IMR-90 (cell line): ENCODE measurements around the gene AGPAT3. TPM values are rescaled to one million over a fixed set of nuclear protein-coding genes. Genes with fewer than 3 reads are reported as not detected.

Experiments used
- ATAC-seq: fragments of 200-7000 bp; cut with Tn5 transposase; 2 replicates; pipeline ENCODE4 v1.9.1; 2020; ENCODE audit warnings: low read depth, mild to moderate bottlenecking, moderate library complexity
- BruUV-seq: library from RNA; stranded (reverse); fragments of 400-500 nt; replicated peaks from 2 replicates; lab custom pipeline; 2021; lab: Mats Ljungman, UMichigan
- CTCF ChIA-PET: fragments of 300-600 bp; formaldehyde crosslinking; extraction: SDS; loops from one replicate; lab custom pipeline; 2021; ENCODE audit warnings: antibody characterized with exemption; lab: Yijun Ruan, JAX
- POLR2A ChIA-PET: fragments of 300-600 bp; sonication (Branson Sonifier 250); formaldehyde crosslinking; loops from one replicate; lab custom pipeline; 2022; ENCODE audit warnings: antibody characterized with exemption; ENCODE audit not compliant: unreplicated experiment; lab: Charles Lee
- DNase-seq: peaks from one replicate; pipeline ENCODE4 v3.0.0; 2013
- H2AFZ ChIP-seq: replicated peaks from 2 replicates; pipeline ENCODE3; 2013; ENCODE audit warnings: low read length, mild to moderate bottlenecking; ENCODE audit not compliant: poor library complexity
- H2AK5ac ChIP-seq: 2 replicates; pipeline ENCODE4 v1.6.1; 2013; ENCODE audit warnings: low read depth, low read length, inconsistent platforms
- H2AK9ac ChIP-seq: replicated peaks from 2 replicates; pipeline ENCODE3; 2013; ENCODE audit warnings: mild to moderate bottlenecking, low read depth, low read length, moderate library complexity; ENCODE audit not compliant: poor library complexity
- H2BK120ac ChIP-seq: 2 replicates; pipeline ENCODE4 v1.6.1; 2013; ENCODE audit warnings: low read depth, low read length, inconsistent platforms
- H2BK15ac ChIP-seq: 3 replicates; pipeline ENCODE4 v1.6.1; 2013; ENCODE audit warnings: low read depth, low read length, inconsistent platforms
- H2BK20ac ChIP-seq: 2 replicates; pipeline ENCODE4 v1.6.1; 2013; ENCODE audit warnings: low read depth, mild to moderate bottlenecking, inconsistent platforms, low read length, moderate library complexity
- H2BK5ac ChIP-seq: 2 replicates; pipeline ENCODE4 v1.6.1; 2013; ENCODE audit warnings: mild to moderate bottlenecking, low read depth, low read length, inconsistent platforms; ENCODE audit not compliant: poor library complexity, severe bottlenecking
- H3K14ac ChIP-seq: replicated peaks from 2 replicates; pipeline ENCODE4 v1.6.1; 2013; ENCODE audit warnings: low read depth, low read length, inconsistent platforms
- H3K18ac ChIP-seq: 2 replicates; pipeline ENCODE4 v1.6.1; 2013; ENCODE audit warnings: low read depth, low read length, control low read depth
- H3K23ac ChIP-seq: 2 replicates; pipeline ENCODE4 v1.6.1; 2013; ENCODE audit warnings: low read depth, low read length, inconsistent platforms
- H3K27ac ChIP-seq: 2 replicates; pipeline ENCODE4 v1.5.1; 2013; ENCODE audit warnings: mild to moderate bottlenecking, control low read depth, low read length; ENCODE audit not compliant: insufficient read depth
- H3K27me3 ChIP-seq: 2 replicates; pipeline ENCODE4 v1.6.1; 2013; ENCODE audit warnings: low read length; ENCODE audit not compliant: control insufficient read depth, insufficient read depth
- H3K36me3 ChIP-seq: 2 replicates; pipeline ENCODE4 v1.6.1; 2013; ENCODE audit warnings: low read length, mixed read lengths; ENCODE audit not compliant: control insufficient read depth, insufficient read depth
- H3K4ac ChIP-seq: 2 replicates; pipeline ENCODE4 v1.6.1; 2013; ENCODE audit warnings: low read depth, low read length, inconsistent platforms
- H3K4me1 ChIP-seq: 2 replicates; pipeline ENCODE4 v1.6.1; 2013; ENCODE audit warnings: low read length, mixed read lengths; ENCODE audit not compliant: control insufficient read depth, insufficient read depth
- H3K4me2 ChIP-seq: 2 replicates; pipeline ENCODE4 v1.6.1; 2013; ENCODE audit warnings: low read depth, mild to moderate bottlenecking, control low read depth, low read length, moderate library complexity
- H3K4me3 ChIP-seq: 2 replicates; pipeline ENCODE4 v1.5.1; 2013; ENCODE audit warnings: low read depth, mild to moderate bottlenecking, control low read depth, low read length, moderate library complexity; ENCODE audit not compliant: insufficient read depth
- H3K56ac ChIP-seq: 2 replicates; pipeline ENCODE4 v1.6.1; 2013; ENCODE audit warnings: low read length, inconsistent platforms; ENCODE audit not compliant: insufficient read depth; ENCODE audit errors: extremely low read depth
- H3K79me1 ChIP-seq, 2 experiments: 2 replicates each; pipeline ENCODE4 v1.6.1; 2013; ENCODE audit warnings: low read length in 2 of 2, inconsistent platforms in 1 of 2, low read depth in 1 of 2
- H3K9ac ChIP-seq: 2 replicates; pipeline ENCODE4 v1.6.1; 2013; ENCODE audit warnings: low read depth, low read length, control low read depth
- H3K9me1 ChIP-seq: 2 replicates; pipeline ENCODE4 v1.6.1; 2013; ENCODE audit warnings: low read length, inconsistent platforms; ENCODE audit not compliant: insufficient read depth
- H3K9me3 ChIP-seq: 2 replicates; pipeline ENCODE4 v1.6.1; 2013; ENCODE audit warnings: low read length; ENCODE audit not compliant: control insufficient read depth, insufficient read depth
- H4K20me1 ChIP-seq: 2 replicates; pipeline ENCODE4 v1.6.1; 2013; ENCODE audit warnings: low read length, inconsistent platforms; ENCODE audit not compliant: insufficient read depth
- H4K5ac ChIP-seq: 2 replicates; pipeline ENCODE4 v1.6.1; 2013; ENCODE audit warnings: mild to moderate bottlenecking, low read depth, low read length, control low read depth
- H4K8ac ChIP-seq, 2 experiments: 2 replicates each; pipeline ENCODE4 v1.6.1; 2013; ENCODE audit warnings: low read depth in 2 of 2, low read length in 2 of 2, control low read depth in 1 of 2, inconsistent platforms in 1 of 2
- H4K91ac ChIP-seq: 2 replicates; pipeline ENCODE4 v1.6.1; 2013; ENCODE audit warnings: low read depth, low read length, inconsistent platforms; ENCODE audit not compliant: insufficient read depth
- BHLHE40 ChIP-seq: fragments of 150-350 bp; IDR thresholded peaks from 2 replicates; pipeline ENCODE4 v1.6.1; 2016; ENCODE audit warnings: mild to moderate bottlenecking, low read depth, low read length
- CEBPB ChIP-seq: IDR thresholded peaks from 2 replicates; pipeline ENCODE4 v1.6.1; 2012; ENCODE audit warnings: low read depth, low read length, improper control_type of control experiment
- CHD1 ChIP-seq: IDR thresholded peaks from 2 replicates; pipeline ENCODE4 v1.6.1; 2012; ENCODE audit warnings: low read depth, low read length, improper control_type of control experiment
- CTCF ChIP-seq: conservative IDR thresholded peaks from 2 replicates; pipeline ENCODE4 v1.5.1; 2012; ENCODE audit warnings: mild to moderate bottlenecking, low read depth, low read length, improper control_type of control experiment
- ELK1 ChIP-seq: fragments of 150-350 bp; IDR thresholded peaks from 2 replicates; pipeline ENCODE4 v1.6.1; 2016; ENCODE audit warnings: low read depth, mild to moderate bottlenecking, low read length, moderate library complexity, borderline replicate concordance
- FOS ChIP-seq: fragments of 150-350 bp; IDR thresholded peaks from 2 replicates; pipeline ENCODE4 v1.6.1; 2016; ENCODE audit warnings: low read depth, low read length
- MAFK ChIP-seq: IDR thresholded peaks from 2 replicates; pipeline ENCODE4 v1.6.1; 2012; ENCODE audit warnings: low read depth, low read length, improper control_type of control experiment
- MAZ ChIP-seq: IDR thresholded peaks from 2 replicates; pipeline ENCODE4 v1.6.1; 2012; ENCODE audit warnings: low read depth, mild to moderate bottlenecking, low read length, improper control_type of control experiment, moderate library complexity, borderline replicate concordance
- MXI1 ChIP-seq: IDR thresholded peaks from 2 replicates; pipeline ENCODE4 v1.6.1; 2012; ENCODE audit warnings: low read depth, mild to moderate bottlenecking, low read length, moderate library complexity, borderline replicate concordance
- NFE2L2 ChIP-seq: fragments of 150-350 bp; IDR thresholded peaks from 2 replicates; pipeline ENCODE4 v1.6.1; 2016; ENCODE audit warnings: low read depth, mild to moderate bottlenecking, low read length
- POLR2A ChIP-seq: IDR thresholded peaks from 2 replicates; pipeline ENCODE4 v1.6.1; 2012; ENCODE audit warnings: mild to moderate bottlenecking, low read depth, low read length
- RAD21 ChIP-seq: IDR thresholded peaks from 2 replicates; pipeline ENCODE4 v1.6.1; 2012; ENCODE audit warnings: low read length, improper control_type of control experiment
- RCOR1 ChIP-seq: IDR thresholded peaks from 2 replicates; pipeline ENCODE4 v1.6.1; 2012; ENCODE audit warnings: mild to moderate bottlenecking, low read length, improper control_type of control experiment; ENCODE audit not compliant: insufficient replicate concordance
- RFX5 ChIP-seq: IDR thresholded peaks from 2 replicates; pipeline ENCODE4 v1.8.0; 2012; ENCODE audit warnings: low read depth, mild to moderate bottlenecking, low read length, moderate library complexity
- SMC3 ChIP-seq: fragments of 150-350 bp; IDR thresholded peaks from 2 replicates; pipeline ENCODE4 v1.6.1; 2016; ENCODE audit warnings: low read depth, mild to moderate bottlenecking, antibody characterized with exemption, low read length, moderate library complexity
- USF2 ChIP-seq: fragments of 150-350 bp; IDR thresholded peaks from 2 replicates; pipeline ENCODE4 v1.6.1; 2017; ENCODE audit warnings: mild to moderate bottlenecking, antibody characterized with exemption, low read length, low read depth
- WGBS, 2 experiments: methylation state at CpG; one replicate each; pipeline versions ENCODE4 v1.1.5 to v1.1.7; 2013; ENCODE audit warnings: missing lambda C conversion rate in 2 of 2; ENCODE audit not compliant: insufficient read length in 1 of 2; ENCODE audit errors: extremely low coverage in 2 of 2; 5-methylcytosine and 5-hydroxymethylcytosine counted together
- dilution Hi-C: fragments of 300-500 bp; cut with HindIII; formaldehyde crosslinking; loops from one replicate; pipeline ENCODE4 v1.14.3; 2018; ENCODE audit warnings: low sequenced_read_pairs; ENCODE audit not compliant: unreplicated experiment
- in situ Hi-C: fragments of 300-500 bp; cut with MboI; formaldehyde crosslinking; loops from 3 replicates; pipeline ENCODE4 v1.14.3; 2019; ENCODE audit warnings: low sequenced_read_pairs, inconsistent platforms, mixed read lengths
- intact Hi-C: fragments of 100-400 bp; cut with micrococcal nuclease; formaldehyde crosslinking; loops from 2 replicates; pipeline ENCODE4 v1.10.0; 2022
- polyA plus RNA-seq, 3 experiments: library from polyadenylated mRNA; depleted of rRNA; stranded (reverse); fragments of >200 nt; gene quantifications; 2 replicates each; pipeline ENCODE4 v1.2.3, GENCODE V29; 2012; ENCODE audit warnings: low replicate concordance in 1 of 3
- total RNA-seq: library from RNA; depleted of rRNA; stranded (reverse); fragments of >200 nt; gene quantifications from 2 replicates; pipeline ENCODE4 v1.2.3, GENCODE V29; 2012

AGPAT3 gene
- total and polyA plus RNA-seq, 2 of the 4 experiments (the other 2 are of a cell fraction) = 27.1 to 38.7 TPM

GRCh38 chr21:43867332-43867703 is 2.3 kb downstream of the AGPAT3 start:
- BruUV-seq = no TSS peak
- POLR2A ChIA-PET = no interaction called here

More at GRCh38 chr21:43867332-43867703, 2.3 kb downstream of the AGPAT3 start:
- Histone ChIP-seq H3K9ac (peak overlapping the region; percentile 17; the same call in 1 of the 2 replicates), H3K27ac (no peak overlapping the region), H3K36me3 (peaks cover 12% of the 10 kb centered on the region), H2BK5ac (no peak overlapping the region), H3K79me1 (peaks cover 27 to 52% of the 10 kb centered on the region in 2 experiments), H3K9me1 (peaks cover 15% of the 10 kb centered on the region; the same call in 1 of the 2 replicates), H4K5ac (no peak overlapping the region), H3K27me3 (no peaks in the 10 kb centered on the region), H3K4ac (no peak overlapping the region), H3K9me3 (no peaks in the 10 kb centered on the region), H3K4me1 (peaks cover 12% of the 10 kb centered on the region), H3K14ac (no peak overlapping the region), H3K4me2 (peak overlapping the region; percentile 7; the same call in 1 of the 2 replicates), H4K20me1 (peaks cover 47% of the 10 kb centered on the region), H4K8ac (no peak overlapping the region), H2BK20ac (no peak overlapping the region), H3K4me3 (no peak overlapping the region), H2AK9ac (peak overlapping the region; percentile 22), H2AFZ (no peak overlapping the region), H3K23ac (0 out of 2 replicates have a peak overlapping the region, but pooled peaks have one; percentile 45), H2BK120ac (no peak overlapping the region), H2BK15ac (no peak overlapping the region), H2AK5ac (no peak overlapping the region), H3K56ac (no peak overlapping the region), H3K18ac (no peak overlapping the region), H4K91ac (no peak overlapping the region)
- CTCF ChIA-PET = no interaction called here
- no peak for TF ChIP-seq RFX5
- TF ChIP-seq CEBPB = no peak
- no peak for TF ChIP-seq MAZ
- no peak for TF ChIP-seq RAD21
- no peak for TF ChIP-seq RCOR1
- TF ChIP-seq CTCF = no peak
- no peak for TF ChIP-seq USF2
- TF ChIP-seq SMC3 = no peak
- TF ChIP-seq BHLHE40 = no peak
- no peak for TF ChIP-seq POLR2A
- TF ChIP-seq CHD1 = no peak
- no peak for TF ChIP-seq FOS
- TF ChIP-seq MAFK = no peak
- no peak for TF ChIP-seq MXI1
- no peak for TF ChIP-seq NFE2L2
- TF ChIP-seq ELK1 = no peak
- in situ Hi-C loops (no loop called here), dilution Hi-C loops (no loop called here), intact Hi-C loops (no loop called here)
- ATAC-seq (no peak), DNase-seq (no peak)
- WGBS, 2 experiments = 40% methylated on average over 1 of the region's 6 CpGs; no CpG with 5 or more reads in 1 of the 2 experiments
